GM18909 (cell line): ENCODE data around the gene SLC35A3.
"Not testable (repeated sequence)": the region's sequence is repeated elsewhere in the genome, so short reads cannot be mapped to it uniquely, and the experiment has no call there.

Source experiments
- ATAC-seq: cut with Tn5 transposase; IDR thresholded peaks from one replicate; pipeline ENCODE4 v1.9.1; 2021; ENCODE audit warnings: mild to moderate bottlenecking; ENCODE audit not compliant: unreplicated experiment, poor library complexity

SLC35A3 gene

GRCh38 chr1:100027212-100027611, 57.4 kb downstream of the SLC35A3 start:
- ATAC-seq: no peak

GRCh38 chr1:100028765-100029164, 59.0 kb downstream of the SLC35A3 start:
- no peak for ATAC-seq

GRCh38 chr1:100034470-100034869, 64.7 kb downstream of the SLC35A3 start:
- no peak for ATAC-seq

GRCh38 chr1:100035214-100035613, 65.4 kb downstream of the SLC35A3 start:
- no peak for ATAC-seq

GRCh38 chr1:100036718-100037655, 67.2 kb downstream of the SLC35A3 start:
- peak; percentile 0 for ATAC-seq

- no peak for ATAC-seq
Measured at GRCh38 chr1:100037656-100037926, 67.8 kb downstream of the SLC35A3 start.

- peak; percentile 90 for ATAC-seq
Measured at GRCh38 chr1:100037927-100038659, 68.3 kb downstream of the SLC35A3 start.

GRCh38 chr1:100038660-100039287, 69.0 kb downstream of the SLC35A3 start:
- peak; percentile 56 for ATAC-seq

- ATAC-seq: no peak
Measured at GRCh38 chr1:100039591-100039990, 69.8 kb downstream of the SLC35A3 start.

- ATAC-seq: no peak
Measured at GRCh38 chr1:100045206-100045605, 75.4 kb downstream of the SLC35A3 start.

GRCh38 chr1:100047235-100047708, 77.5 kb downstream of the SLC35A3 start:
- not testable (repeated sequence) for ATAC-seq

- no peak for ATAC-seq
Measured at GRCh38 chr1:100050139-100050538, 80.3 kb downstream of the SLC35A3 start.

GRCh38 chr1:100051401-100051800, 81.6 kb downstream of the SLC35A3 start:
- ATAC-seq: no peak

GRCh38 chr1:100051893-100052292, 82.1 kb downstream of the SLC35A3 start:
- ATAC-seq: no peak

- peak; percentile 74 for ATAC-seq
Measured at GRCh38 chr1:100053119-100053518, 83.3 kb downstream of the SLC35A3 start.

- ATAC-seq: no peak
Measured at GRCh38 chr1:100053727-100054126, 83.9 kb downstream of the SLC35A3 start.

- no peak for ATAC-seq
Measured at GRCh38 chr1:100061681-100062080, 91.9 kb downstream of the SLC35A3 start.

- ATAC-seq: no peak
Measured at GRCh38 chr1:100065183-100065968, 95.6 kb downstream of the SLC35A3 start.

- no peak for ATAC-seq
Measured at GRCh38 chr1:100065969-100066227, 96.1 kb downstream of the SLC35A3 start.

GRCh38 chr1:100070201-100070939, 100.6 kb downstream of the SLC35A3 start:
- no peak for ATAC-seq
